Measurements from ENCODE around the gene TFAP2B. TPM values are rescaled to one million over a fixed set of nuclear protein-coding genes. Genes with fewer than 3 reads are reported as not detected.

TFAP2B gene
- total and polyA plus RNA-seq, 2 donors (not counting 1 experiment from before 2014, with no cell fraction given) = not detected

DNA sequence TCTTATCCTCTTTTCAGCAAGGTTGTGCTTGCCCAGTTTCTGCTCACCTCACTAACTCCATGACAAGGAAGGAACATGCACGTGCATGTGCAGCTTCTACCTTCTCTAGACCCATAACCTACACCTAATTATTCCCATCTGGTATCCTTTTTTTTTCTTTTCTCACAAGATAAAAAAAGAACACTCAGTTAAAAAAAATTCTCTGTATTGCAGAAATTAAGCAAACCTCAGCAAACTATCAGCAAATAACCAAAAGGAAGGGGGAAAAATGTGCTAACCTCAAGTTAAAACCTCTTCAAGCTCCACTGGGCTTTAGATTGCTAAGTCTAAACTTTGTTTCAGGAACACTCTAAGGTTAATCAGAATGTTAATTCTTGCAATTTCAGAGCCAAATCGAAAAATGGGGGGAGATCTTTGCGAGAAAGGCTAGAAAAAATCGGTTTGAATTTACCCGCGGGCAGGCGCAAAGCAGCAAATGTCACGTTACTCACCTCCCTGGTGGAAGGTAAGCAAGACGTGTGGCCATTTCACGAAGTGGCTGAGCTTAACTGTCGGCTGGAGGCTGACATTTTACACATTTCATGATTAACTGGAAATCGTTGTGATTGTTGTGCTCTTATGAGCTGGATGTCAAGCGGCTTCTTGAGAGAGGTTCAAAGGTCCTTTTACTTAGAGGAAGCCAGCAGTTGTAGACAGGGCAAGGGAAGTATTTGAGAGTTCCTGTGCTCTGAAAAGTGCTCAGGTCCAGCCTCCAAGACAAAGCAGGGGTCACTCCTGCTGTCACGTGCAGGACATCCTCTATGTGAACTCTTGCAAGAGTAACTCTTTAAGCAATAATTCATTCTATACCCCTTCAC is 19.1 kb downstream of the TFAP2B start:
- no peaks in the 10 kb centered on the region for H3K4me1 ChIP-seq (ENCODE audit: control insufficient read depth, extremely low read depth, insufficient read depth, low read length)
- no peak overlapping the region for H2AFZ ChIP-seq (ENCODE audit: low read length)
- no peak overlapping the region for H3K4me2 ChIP-seq (ENCODE audit: extremely low read depth, insufficient read depth, low read length)
- H3K36me3 ChIP-seq (ENCODE audit: control insufficient read depth, insufficient read depth, low read length) = no peaks in the 10 kb centered on the region
- no peak for TF ChIP-seq EZH2 (IDR thresholded peaks at IDR 0.05; ENCODE audit: low read length, missing control alignments)
- TF ChIP-seq, protein P1, sequence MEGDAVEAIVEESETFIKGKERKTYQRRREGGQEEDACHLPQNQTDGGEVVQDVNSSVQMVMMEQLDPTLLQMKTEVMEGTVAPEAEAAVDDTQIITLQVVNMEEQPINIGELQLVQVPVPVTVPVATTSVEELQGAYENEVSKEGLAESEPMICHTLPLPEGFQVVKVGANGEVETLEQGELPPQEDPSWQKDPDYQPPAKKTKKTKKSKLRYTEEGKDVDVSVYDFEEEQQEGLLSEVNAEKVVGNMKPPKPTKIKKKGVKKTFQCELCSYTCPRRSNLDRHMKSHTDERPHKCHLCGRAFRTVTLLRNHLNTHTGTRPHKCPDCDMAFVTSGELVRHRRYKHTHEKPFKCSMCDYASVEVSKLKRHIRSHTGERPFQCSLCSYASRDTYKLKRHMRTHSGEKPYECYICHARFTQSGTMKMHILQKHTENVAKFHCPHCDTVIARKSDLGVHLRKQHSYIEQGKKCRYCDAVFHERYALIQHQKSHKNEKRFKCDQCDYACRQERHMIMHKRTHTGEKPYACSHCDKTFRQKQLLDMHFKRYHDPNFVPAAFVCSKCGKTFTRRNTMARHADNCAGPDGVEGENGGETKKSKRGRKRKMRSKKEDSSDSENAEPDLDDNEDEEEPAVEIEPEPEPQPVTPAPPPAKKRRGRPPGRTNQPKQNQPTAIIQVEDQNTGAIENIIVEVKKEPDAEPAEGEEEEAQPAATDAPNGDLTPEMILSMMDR (conservative IDR thresholded peaks at IDR 0.05 in 1 of 2, IDR thresholded peaks at IDR 0.05 in 1 of 2; ENCODE audit: low read depth in 1 of 2, low read length in 2 of 2) = no peak
- H3K9me3 ChIP-seq (ENCODE audit: control insufficient read depth, insufficient read depth, low read depth, low read length) = no peaks in the 10 kb centered on the region
- H3K27me3 ChIP-seq (ENCODE audit: control insufficient read depth, insufficient read depth, low read length) = peaks cover 5% of the 10 kb centered on the region
- H3K9ac ChIP-seq (ENCODE audit: insufficient read depth, low read length) = no peak overlapping the region
- H3K27ac ChIP-seq (ENCODE audit: insufficient read depth, low read length) = no peak overlapping the region
- H3K79me2 ChIP-seq (ENCODE audit: control insufficient read depth, insufficient read depth, low read length) = no peaks in the 10 kb centered on the region
- H3K4me3 ChIP-seq (replicated peaks in 1 of 4; ENCODE audit: control extremely low read depth in 1 of 4, insufficient read depth in 1 of 4, low read depth in 3 of 4, low read length in 4 of 4) = no peak overlapping the region
- H4K20me1 ChIP-seq (ENCODE audit: control insufficient read depth, extremely low read depth, insufficient read depth, low read length) = no peaks in the 10 kb centered on the region
- DNase-seq (ENCODE audit: low read depth in 2 of 2) = no peak

DNA sequence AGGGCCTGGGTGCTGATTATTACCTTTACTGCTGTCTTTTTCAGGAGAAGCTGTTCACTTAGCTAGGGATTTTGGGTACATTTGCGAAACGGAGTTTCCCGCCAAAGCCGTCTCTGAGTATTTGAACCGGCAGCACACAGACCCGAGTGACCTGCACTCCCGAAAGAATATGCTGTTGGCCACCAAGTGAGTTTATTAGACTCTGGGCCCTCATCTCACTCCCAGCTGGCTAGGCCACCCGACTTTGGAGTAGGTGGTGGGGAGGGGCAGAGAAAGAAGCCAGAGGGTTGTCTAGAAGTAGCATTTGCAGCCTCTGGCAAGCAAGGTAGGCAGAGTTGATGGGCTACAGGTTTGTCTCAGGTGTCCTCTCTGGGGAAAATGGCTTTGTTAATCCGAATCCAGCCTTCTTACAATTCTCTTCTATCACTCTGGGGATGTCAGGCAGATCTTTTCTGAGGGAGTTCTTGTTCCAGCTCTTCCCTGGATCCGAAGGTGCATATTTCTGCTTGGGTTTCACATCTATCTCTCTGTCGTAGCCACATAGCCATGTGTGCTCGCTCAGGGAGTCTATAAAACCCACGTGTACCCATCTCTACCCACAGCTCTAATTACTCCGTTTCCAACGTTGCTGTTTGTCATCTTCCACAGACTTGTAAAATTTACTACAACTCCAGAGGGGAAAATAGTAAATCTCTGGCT is 21.6 kb downstream of the TFAP2B start:
- no peaks in the 10 kb centered on the region for H3K36me3 ChIP-seq (ENCODE audit: control insufficient read depth, insufficient read depth, low read length)
- H3K4me1 ChIP-seq (ENCODE audit: control insufficient read depth, extremely low read depth, insufficient read depth, low read length) = no peaks in the 10 kb centered on the region
- H2AFZ ChIP-seq (ENCODE audit: low read length) = no peak overlapping the region
- H3K27ac ChIP-seq (ENCODE audit: insufficient read depth, low read length) = no peak overlapping the region
- H3K4me3 ChIP-seq (replicated peaks in 1 of 4; ENCODE audit: control extremely low read depth in 1 of 4, insufficient read depth in 1 of 4, low read depth in 3 of 4, low read length in 4 of 4) = no peak overlapping the region
- no peak for TF ChIP-seq EZH2 (IDR thresholded peaks at IDR 0.05; ENCODE audit: low read length, missing control alignments)
- H3K27me3 ChIP-seq (ENCODE audit: control insufficient read depth, insufficient read depth, low read length) = peaks cover 7% of the 10 kb centered on the region
- H4K20me1 ChIP-seq (ENCODE audit: control insufficient read depth, extremely low read depth, insufficient read depth, low read length) = no peaks in the 10 kb centered on the region
- no peak for DNase-seq (ENCODE audit: low read depth in 2 of 2)
- H3K4me2 ChIP-seq (ENCODE audit: extremely low read depth, insufficient read depth, low read length) = no peak overlapping the region
- H3K9ac ChIP-seq (ENCODE audit: insufficient read depth, low read length) = no peak overlapping the region
- no peaks in the 10 kb centered on the region for H3K9me3 ChIP-seq (ENCODE audit: control insufficient read depth, insufficient read depth, low read depth, low read length)
- no peaks in the 10 kb centered on the region for H3K79me2 ChIP-seq (ENCODE audit: control insufficient read depth, insufficient read depth, low read length)

DNA sequence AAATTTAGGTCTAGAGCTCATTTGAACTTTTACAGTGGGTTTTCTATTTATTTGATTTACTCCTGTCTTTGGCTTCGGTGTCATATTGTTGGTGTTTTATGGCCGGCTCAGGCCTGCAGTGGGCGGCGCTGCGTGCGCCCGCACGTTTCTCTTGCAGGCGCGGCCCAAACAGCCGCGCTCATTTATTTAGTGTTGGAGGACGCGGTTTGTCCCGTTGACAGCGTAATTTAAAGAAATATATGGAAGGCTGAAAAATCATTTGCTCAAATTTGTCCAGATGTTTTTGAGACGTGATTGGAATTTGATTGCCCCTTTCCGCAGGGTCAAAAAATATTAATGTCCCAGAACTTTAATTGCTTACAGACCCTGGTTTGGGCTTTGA is 22.1 kb downstream of the TFAP2B start:
- H4K20me1 ChIP-seq (ENCODE audit: control insufficient read depth, extremely low read depth, insufficient read depth, low read length) = no peaks in the 10 kb centered on the region
- no peak for DNase-seq (ENCODE audit: low read depth in 2 of 2)
- H3K4me3 ChIP-seq (replicated peaks in 1 of 4; ENCODE audit: control extremely low read depth in 1 of 4, insufficient read depth in 1 of 4, low read depth in 3 of 4, low read length in 4 of 4) = no peak overlapping the region
- no peaks in the 10 kb centered on the region for H3K9me3 ChIP-seq (ENCODE audit: control insufficient read depth, insufficient read depth, low read depth, low read length)
- no peak overlapping the region for H3K9ac ChIP-seq (ENCODE audit: insufficient read depth, low read length)
- no peak overlapping the region for H2AFZ ChIP-seq (ENCODE audit: low read length)
- H3K36me3 ChIP-seq (ENCODE audit: control insufficient read depth, insufficient read depth, low read length) = no peaks in the 10 kb centered on the region
- no peak overlapping the region for H3K27ac ChIP-seq (ENCODE audit: insufficient read depth, low read length)
- H3K79me2 ChIP-seq (ENCODE audit: control insufficient read depth, insufficient read depth, low read length) = no peaks in the 10 kb centered on the region
- TF ChIP-seq, protein P1 (conservative IDR thresholded peaks at IDR 0.05 in 1 of 2, IDR thresholded peaks at IDR 0.05 in 1 of 2; ENCODE audit: low read depth in 1 of 2, low read length in 2 of 2) = no peak
- no peak for TF ChIP-seq EZH2 (IDR thresholded peaks at IDR 0.05; ENCODE audit: low read length, missing control alignments)
- no peaks in the 10 kb centered on the region for H3K4me1 ChIP-seq (ENCODE audit: control insufficient read depth, extremely low read depth, insufficient read depth, low read length)
- H3K27me3 ChIP-seq (ENCODE audit: control insufficient read depth, insufficient read depth, low read length) = peaks cover 7% of the 10 kb centered on the region
- H3K4me2 ChIP-seq (ENCODE audit: extremely low read depth, insufficient read depth, low read length) = no peak overlapping the region

Data from fibroblast of lung (primary cell).